Measurements from ENCODE around the gene SLCO2A1. TPM values are rescaled to one million over a fixed set of nuclear protein-coding genes. Genes with fewer than 3 reads are reported as not detected.
A peak's percentile ranks its signal among the peaks of the same experiment; 100 is the strongest.

SLCO2A1 gene
- total RNA-seq, 1 experiment from 2014 or later, result not detected

GRCh38 chr3:133894353-133895207 is 135.1 kb downstream of the SLCO2A1 start:
- in situ Hi-C loops (cut with HindIII; ENCODE audit: low sequenced_read_pairs), result no loop called here
- DNase-seq (ENCODE audit: low spot score), result peak; percentile 36

GRCh38 chr3:133893683-133894352 is 135.9 kb downstream of the SLCO2A1 start:
- DNase-seq (ENCODE audit: low spot score), result peak; percentile 38
- in situ Hi-C loops (cut with HindIII; ENCODE audit: low sequenced_read_pairs), result no loop called here

- in situ Hi-C loops (cut with HindIII; ENCODE audit: low sequenced_read_pairs), result no loop called here
- peak; percentile 47 for DNase-seq (ENCODE audit: low spot score)
These were observed 137.0 kb downstream of the SLCO2A1 start for GRCh38 chr3:133892541-133893231.

DNA sequence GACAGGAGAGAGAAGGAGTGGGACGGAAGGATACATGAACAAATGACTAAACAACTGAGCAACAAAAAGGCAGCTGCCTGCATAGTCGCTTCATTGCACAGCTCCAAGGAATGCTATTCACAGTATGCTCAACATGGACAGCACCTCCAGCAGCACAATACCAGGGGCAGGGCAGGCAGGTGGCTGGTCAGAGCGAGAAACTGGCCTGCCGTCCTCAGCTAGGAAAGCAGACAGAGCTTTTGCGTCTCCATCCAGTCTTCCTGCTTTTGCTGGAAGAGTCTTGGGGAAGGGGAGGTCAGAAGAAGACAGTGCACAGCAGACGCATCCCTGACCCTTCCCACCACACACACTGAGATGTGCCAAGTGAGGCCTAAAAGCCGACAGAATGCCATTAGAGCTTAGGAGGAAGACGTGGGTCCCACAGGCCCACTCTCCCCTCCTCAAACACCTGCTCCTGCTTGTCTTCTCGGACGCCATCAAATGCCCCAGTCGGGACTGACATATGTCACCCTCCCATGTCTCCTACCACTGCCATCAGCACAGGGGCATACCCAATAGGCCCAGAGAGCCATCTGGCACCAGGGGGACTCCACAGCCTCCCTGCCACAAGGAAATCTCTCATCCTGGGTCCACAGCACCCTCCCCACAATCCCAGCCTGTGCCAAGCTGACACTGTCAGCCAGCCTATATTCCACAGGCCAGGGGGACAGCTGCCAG is 137.9 kb downstream of the SLCO2A1 start:
- in situ Hi-C loops (cut with HindIII; ENCODE audit: low sequenced_read_pairs), result no loop called here
- no peak for DNase-seq (ENCODE audit: low spot score)

- in situ Hi-C loops (cut with HindIII; ENCODE audit: low sequenced_read_pairs), result no loop called here
These were observed 138.6 kb downstream of the SLCO2A1 start for GRCh38 chr3:133890972-133891644.

DNA sequence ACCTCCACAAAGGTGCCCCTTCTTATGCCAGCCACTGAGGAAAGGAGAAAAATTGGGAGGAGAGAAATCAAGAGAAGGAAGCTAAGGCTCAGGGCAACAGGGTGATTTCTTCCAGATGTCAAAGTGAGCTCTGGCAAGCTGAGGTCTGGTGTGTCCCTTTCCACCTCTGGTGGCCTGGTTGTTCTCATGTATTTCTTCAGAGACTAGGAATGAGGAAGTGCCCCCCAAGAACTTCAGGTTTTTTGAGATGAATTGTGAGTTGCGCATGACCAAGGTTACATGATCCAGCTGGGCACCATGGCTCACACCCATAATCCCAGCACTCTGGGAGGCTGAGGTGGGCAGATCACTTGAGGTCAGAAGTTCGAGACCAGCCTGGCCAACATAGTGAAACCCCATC is 139.7 kb downstream of the SLCO2A1 start:
- in situ Hi-C loops (cut with HindIII; ENCODE audit: low sequenced_read_pairs), result no loop called here
- no peak for DNase-seq (ENCODE audit: low spot score)

More at GRCh38 chr3:133890972-133891644, 138.6 kb downstream of the SLCO2A1 start:
- DNase-seq (ENCODE audit: low spot score), result no peak

- in situ Hi-C loops (cut with HindIII; ENCODE audit: low sequenced_read_pairs), result no loop called here
- no peak for DNase-seq (ENCODE audit: low spot score)
These were observed 140.9 kb downstream of the SLCO2A1 start for GRCh38 chr3:133888726-133889340.

DNA sequence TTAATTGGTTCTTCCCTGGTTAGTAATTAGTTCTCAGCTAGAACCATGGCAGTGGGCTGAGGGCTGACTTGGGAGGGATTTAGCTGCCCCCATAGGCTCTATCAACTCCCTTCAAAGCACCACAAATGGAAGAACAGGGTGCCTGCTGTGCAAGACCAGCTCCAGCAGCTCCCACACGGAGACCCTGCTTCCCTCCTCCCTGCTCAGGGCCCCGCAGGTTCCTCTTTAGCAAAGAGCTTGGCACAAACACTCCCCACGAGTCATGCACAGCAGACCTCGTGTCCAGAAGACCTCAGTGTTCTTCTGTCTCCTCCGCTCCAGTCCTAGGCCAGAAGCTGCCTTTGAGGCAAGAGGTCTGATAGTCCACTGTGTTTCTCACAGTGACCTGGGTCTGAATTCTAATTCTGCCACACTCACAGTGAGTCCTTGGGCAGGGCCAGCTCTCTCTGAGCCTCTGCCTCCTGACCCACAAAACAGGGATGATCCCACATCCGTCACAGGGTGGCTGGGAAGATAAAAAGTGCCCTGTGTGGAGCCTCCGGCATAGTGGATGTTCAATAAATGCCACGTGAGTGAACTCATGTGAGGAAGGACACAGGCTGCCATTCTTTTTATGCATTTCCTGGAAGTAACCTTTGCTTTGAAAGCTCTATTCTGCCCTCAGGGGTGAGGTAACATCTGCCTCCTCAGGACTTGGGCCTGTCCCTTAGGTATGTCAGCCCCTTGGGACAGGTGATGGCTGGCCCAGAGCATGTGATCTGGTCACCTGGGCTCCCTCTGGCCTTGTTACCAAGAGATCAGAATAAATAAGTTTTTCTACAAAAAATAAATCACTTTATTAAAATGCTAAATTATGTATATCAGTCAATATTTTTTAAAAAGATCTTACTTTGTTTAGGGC is 141.7 kb downstream of the SLCO2A1 start:
- in situ Hi-C loops (cut with HindIII; ENCODE audit: low sequenced_read_pairs), result no loop called here
- DNase-seq (ENCODE audit: low spot score), result no peak

GRCh38 chr3:133887074-133887802 is 142.5 kb downstream of the SLCO2A1 start:
- DNase-seq (ENCODE audit: low spot score), result no peak
- in situ Hi-C loops (cut with HindIII; ENCODE audit: low sequenced_read_pairs), result no loop called here

GRCh38 chr3:133886031-133886722 is 143.5 kb downstream of the SLCO2A1 start:
- in situ Hi-C loops (cut with HindIII; ENCODE audit: low sequenced_read_pairs), result no loop called here
- no peak for DNase-seq (ENCODE audit: low spot score)

- in situ Hi-C loops (cut with HindIII; ENCODE audit: low sequenced_read_pairs), result no loop called here
- DNase-seq (ENCODE audit: low spot score), result no peak
These were observed 144.6 kb downstream of the SLCO2A1 start for GRCh38 chr3:133884887-133885711.

DNA sequence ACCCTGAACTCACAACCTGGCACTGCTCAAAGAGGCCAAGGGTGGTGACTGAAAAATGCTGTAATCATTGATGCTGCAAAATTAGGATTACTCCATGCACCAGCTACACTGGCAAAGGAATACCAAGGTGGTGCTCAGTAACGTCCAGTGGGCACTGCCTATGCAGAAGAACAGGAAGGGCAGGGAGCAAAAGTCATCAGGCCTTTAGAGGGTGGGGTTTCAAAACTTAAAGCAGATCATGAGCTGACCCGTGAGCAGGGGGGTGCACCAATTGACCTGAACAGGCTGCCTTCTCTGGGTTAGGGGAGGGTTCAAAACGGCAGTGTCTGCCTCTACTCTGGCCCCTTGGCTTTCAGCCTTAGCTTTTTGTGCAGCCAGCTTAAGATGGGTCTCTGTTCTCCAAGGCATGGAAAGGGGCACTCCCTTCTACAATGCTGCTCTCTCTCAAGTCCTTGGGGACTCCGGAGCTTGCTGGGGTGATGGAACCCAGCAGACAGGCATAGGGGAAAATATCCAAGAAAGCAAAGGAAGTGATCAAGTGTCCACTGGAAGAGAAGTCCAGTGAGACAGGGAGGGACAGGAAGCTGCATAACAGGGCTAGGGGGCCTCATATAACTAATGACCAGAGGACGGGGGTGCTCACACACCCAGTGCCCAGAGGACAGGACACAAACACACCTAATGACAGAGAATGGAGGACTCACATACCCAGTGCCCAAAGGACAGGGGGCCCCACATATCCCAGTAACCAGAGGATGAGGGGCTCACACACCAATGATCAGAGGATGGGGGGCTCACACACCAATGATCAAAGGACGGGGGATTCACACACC is 145.5 kb downstream of the SLCO2A1 start:
- DNase-seq (ENCODE audit: low spot score), result no peak
- in situ Hi-C loops (cut with HindIII; ENCODE audit: low sequenced_read_pairs), result no loop called here

GRCh38 chr3:133883641-133884040 is 146.1 kb downstream of the SLCO2A1 start:
- in situ Hi-C loops (cut with HindIII; ENCODE audit: low sequenced_read_pairs), result no loop called here

GRCh38 chr3:133882986-133883586 is 146.6 kb downstream of the SLCO2A1 start:
- no peak for DNase-seq (ENCODE audit: low spot score)
- in situ Hi-C loops (cut with HindIII; ENCODE audit: low sequenced_read_pairs), result no loop called here

More at GRCh38 chr3:133883641-133884040, 146.1 kb downstream of the SLCO2A1 start:
- DNase-seq (ENCODE audit: low spot score), result no peak

All from G401 (cell line).